Measurements from ENCODE around the gene C14orf93. TPM values are rescaled to one million over a fixed set of nuclear protein-coding genes. Genes with fewer than 3 reads are reported as not detected.
"Not testable (repeated sequence)": the region's sequence is repeated elsewhere in the genome, so short reads cannot be mapped to it uniquely, and the experiment has no call there.

Gene C14orf93
- total and polyA plus RNA-seq, 9 donors: 8.8 to 15.9 (median 10.9) TPM

GRCh38 chr14:23005451-23006187, 4.3 kb downstream of the C14orf93 start:
- Histone ChIP-seq H3K4me3 (ENCODE audit: low read length) (no peak overlapping the region), H3K27me3 (ENCODE audit: control insufficient read depth, insufficient read depth, low read length) (no peaks in the 10 kb centered on the region), H3K27ac (ENCODE audit: low read length) (no peak overlapping the region), H3K4me1 (ENCODE audit: control insufficient read depth, insufficient read depth, low read length) (peaks cover 15% of the 10 kb centered on the region), H3K9me3 (replicated peaks; ENCODE audit: control insufficient read depth, low read depth, low read length) (no peaks in the 10 kb centered on the region), H3K36me3 (ENCODE audit: control insufficient read depth, insufficient read depth, low read length) (no peaks in the 10 kb centered on the region)
- no CpG with 5 or more reads among the region's 3 CpGs for WGBS (ENCODE audit: insufficient coverage)
- DNase-seq: no peak

DNA sequence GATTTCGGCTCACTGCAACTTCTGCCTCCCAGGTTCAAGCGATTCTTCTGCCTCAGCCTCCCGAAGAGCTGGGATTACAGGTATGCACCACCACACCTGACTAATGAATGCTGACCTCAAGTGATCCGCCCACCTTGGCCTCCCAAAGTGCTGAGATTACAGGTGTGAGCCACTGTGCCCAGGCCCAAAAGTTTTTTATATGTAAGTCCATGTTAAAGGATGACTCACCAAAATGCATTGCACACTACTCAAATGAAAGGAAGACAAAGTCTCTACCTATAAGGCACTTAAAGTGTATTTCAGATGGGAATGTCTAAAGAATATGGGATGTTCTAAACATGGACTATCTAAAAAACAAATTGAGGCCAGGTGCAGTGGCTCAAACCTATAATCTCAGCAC, 5.7 kb downstream of the C14orf93 start:
- not testable (repeated sequence) for H3K9me3 ChIP-seq (replicated peaks; ENCODE audit: control insufficient read depth, low read depth, low read length); DNase-seq; H3K27ac ChIP-seq (ENCODE audit: low read length); H3K36me3 ChIP-seq (ENCODE audit: control insufficient read depth, insufficient read depth, low read length); H3K4me1 ChIP-seq (ENCODE audit: control insufficient read depth, insufficient read depth, low read length); H3K4me3 ChIP-seq (ENCODE audit: low read length); H3K27me3 ChIP-seq (ENCODE audit: control insufficient read depth, insufficient read depth, low read length)
- 96% methylated on average over 3 of the region's 4 CpGs for WGBS (ENCODE audit: insufficient coverage)

- no peak overlapping the region for H3K4me3 ChIP-seq (ENCODE audit: low read length)
- 90% methylated on average over 1 of the region's 3 CpGs for WGBS (ENCODE audit: insufficient coverage)
Observed at GRCh38 chr14:23002592-23002991, 7.4 kb downstream of the C14orf93 start.

GRCh38 chr14:23000860-23001259, 9.1 kb downstream of the C14orf93 start:
- no peak overlapping the region for H3K4me3 ChIP-seq (ENCODE audit: low read length)
- WGBS (ENCODE audit: insufficient coverage): no CpG with 5 or more reads among the region's 2 CpGs

More at GRCh38 chr14:23002592-23002991, 7.4 kb downstream of the C14orf93 start:
- Histone ChIP-seq H3K4me1 (ENCODE audit: control insufficient read depth, insufficient read depth, low read length) (peaks cover 20% of the 10 kb centered on the region), H3K36me3 (ENCODE audit: control insufficient read depth, insufficient read depth, low read length) (peaks cover 6% of the 10 kb centered on the region), H3K9me3 (replicated peaks; ENCODE audit: control insufficient read depth, low read depth, low read length) (no peaks in the 10 kb centered on the region), H3K27me3 (ENCODE audit: control insufficient read depth, insufficient read depth, low read length) (no peaks in the 10 kb centered on the region), H3K27ac (ENCODE audit: low read length) (no peak overlapping the region)
- no peak for DNase-seq

GRCh38 chr14:22998329-22999012, 11.5 kb downstream of the C14orf93 start:
- WGBS (ENCODE audit: insufficient coverage): 70% methylated on average over 14 of the region's 16 CpGs
- peak overlapping the region; percentile 55 for H3K27ac ChIP-seq (ENCODE audit: low read length)
- H3K9me3 ChIP-seq (replicated peaks; ENCODE audit: control insufficient read depth, low read depth, low read length): no peaks in the 10 kb centered on the region
- peaks cover 24% of the 10 kb centered on the region for H3K4me1 ChIP-seq (ENCODE audit: control insufficient read depth, insufficient read depth, low read length)
- DNase-seq: no peak
- no peak overlapping the region for H3K4me3 ChIP-seq (ENCODE audit: low read length)
- H3K36me3 ChIP-seq (ENCODE audit: control insufficient read depth, insufficient read depth, low read length): peaks cover 10% of the 10 kb centered on the region
- no peaks in the 10 kb centered on the region for H3K27me3 ChIP-seq (ENCODE audit: control insufficient read depth, insufficient read depth, low read length)

More at GRCh38 chr14:23000860-23001259, 9.1 kb downstream of the C14orf93 start:
- no peak overlapping the region for H3K27ac ChIP-seq (ENCODE audit: low read length)
- peaks cover 8% of the 10 kb centered on the region for H3K36me3 ChIP-seq (ENCODE audit: control insufficient read depth, insufficient read depth, low read length)
- DNase-seq: no peak
- H3K27me3 ChIP-seq (ENCODE audit: control insufficient read depth, insufficient read depth, low read length): no peaks in the 10 kb centered on the region
- peaks cover 18% of the 10 kb centered on the region for H3K4me1 ChIP-seq (ENCODE audit: control insufficient read depth, insufficient read depth, low read length)
- H3K9me3 ChIP-seq (replicated peaks; ENCODE audit: control insufficient read depth, low read depth, low read length): no peaks in the 10 kb centered on the region

GRCh38 chr14:22997676-22998323, 12.1 kb downstream of the C14orf93 start:
- H3K27me3 ChIP-seq (ENCODE audit: control insufficient read depth, insufficient read depth, low read length): no peaks in the 10 kb centered on the region
- DNase-seq: no peak
- peaks cover 10% of the 10 kb centered on the region for H3K36me3 ChIP-seq (ENCODE audit: control insufficient read depth, insufficient read depth, low read length)
- no peak overlapping the region for H3K27ac ChIP-seq (ENCODE audit: low read length)
- WGBS (ENCODE audit: insufficient coverage): 60% methylated on average over 2 of the region's 9 CpGs
- no peaks in the 10 kb centered on the region for H3K9me3 ChIP-seq (replicated peaks; ENCODE audit: control insufficient read depth, low read depth, low read length)
- no peak overlapping the region for H3K4me3 ChIP-seq (ENCODE audit: low read length)
- peaks cover 24% of the 10 kb centered on the region for H3K4me1 ChIP-seq (ENCODE audit: control insufficient read depth, insufficient read depth, low read length)

DNA sequence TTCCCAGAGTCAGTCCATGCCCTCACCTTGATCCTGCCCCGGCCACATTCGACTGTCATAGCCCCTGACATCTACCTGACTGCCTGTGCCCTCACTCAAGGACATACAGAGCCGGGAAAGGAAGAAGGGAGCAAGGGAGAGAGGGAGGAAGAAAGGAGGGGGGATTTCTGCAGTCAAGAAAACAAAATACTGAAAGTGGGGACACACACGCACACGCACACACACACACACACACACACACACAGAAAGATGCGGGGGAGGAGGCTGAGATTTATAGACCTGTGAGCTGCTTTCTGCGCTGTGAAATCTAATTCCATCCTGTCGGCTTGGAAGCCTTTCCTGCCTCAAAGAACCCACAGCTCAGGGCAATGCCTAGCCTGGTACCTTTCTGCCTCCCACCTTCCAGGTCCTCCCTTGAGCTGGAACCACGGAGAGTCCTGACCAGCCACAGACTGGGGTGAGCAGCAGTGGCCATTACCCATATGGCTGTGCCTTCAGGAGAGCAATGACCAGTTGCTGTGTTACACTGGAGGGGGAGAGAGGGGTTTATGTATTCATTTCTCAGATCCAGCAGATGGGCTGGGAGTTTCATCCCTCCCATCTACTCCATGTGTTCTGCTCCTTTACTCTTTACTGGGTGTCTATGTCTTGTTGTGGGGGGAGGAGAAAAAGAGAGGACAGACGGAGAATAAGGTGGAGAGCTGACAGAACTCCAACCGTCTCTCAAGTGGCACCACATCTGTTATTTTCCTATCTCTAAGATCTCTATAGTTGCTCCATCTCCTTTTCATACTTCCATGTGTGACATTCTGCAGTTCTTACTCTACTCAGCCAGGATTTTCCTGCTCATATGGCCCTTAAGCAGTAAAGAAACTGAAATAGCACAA, 12.9 kb downstream of the C14orf93 start:
- no peaks in the 10 kb centered on the region for H3K9me3 ChIP-seq (replicated peaks; ENCODE audit: control insufficient read depth, low read depth, low read length)
- peaks cover 10% of the 10 kb centered on the region for H3K36me3 ChIP-seq (ENCODE audit: control insufficient read depth, insufficient read depth, low read length)
- H3K4me3 ChIP-seq (ENCODE audit: low read length): no peak overlapping the region
- DNase-seq: no peak
- H3K27ac ChIP-seq (ENCODE audit: low read length): no peak overlapping the region
- H3K4me1 ChIP-seq (ENCODE audit: control insufficient read depth, insufficient read depth, low read length): peaks cover 24% of the 10 kb centered on the region
- no CpG with 5 or more reads among the region's 11 CpGs for WGBS (ENCODE audit: insufficient coverage)
- H3K27me3 ChIP-seq (ENCODE audit: control insufficient read depth, insufficient read depth, low read length): no peaks in the 10 kb centered on the region

DNA sequence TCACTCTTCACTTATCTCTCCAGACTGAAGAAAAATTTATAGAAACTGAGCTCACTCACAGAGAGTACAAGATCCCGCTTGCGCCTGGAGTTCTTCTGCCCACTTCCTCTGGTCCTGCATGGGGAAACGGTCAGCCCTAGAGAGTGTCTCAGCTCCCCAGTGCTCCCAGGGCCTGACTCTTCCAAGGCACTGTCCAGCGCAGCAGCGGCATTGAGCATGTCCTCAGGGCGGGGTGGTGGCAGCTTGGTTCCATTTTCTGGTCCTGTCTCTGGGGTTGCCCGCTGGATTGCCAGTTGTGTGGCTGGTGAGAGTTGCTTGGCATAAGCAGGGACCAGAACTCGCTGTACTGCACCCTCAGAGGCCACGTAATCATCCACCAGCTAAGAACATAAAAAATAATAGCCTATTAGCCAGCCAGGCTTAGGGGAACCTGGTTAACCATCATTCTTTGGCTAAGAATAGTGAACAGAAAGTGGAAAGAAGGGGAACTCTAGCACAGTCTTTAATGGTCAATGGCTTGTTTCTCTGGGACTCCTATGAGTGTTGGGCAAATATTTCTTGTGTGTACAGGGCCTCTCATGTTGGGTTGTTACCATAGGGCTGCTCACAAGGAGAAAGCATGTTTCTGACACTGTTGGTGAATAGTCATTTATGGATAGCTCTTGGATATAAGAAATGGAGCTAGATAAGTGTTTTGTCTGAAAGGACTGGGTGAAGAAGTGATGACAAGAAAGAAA, 13.9 kb downstream of the C14orf93 start:
- no peak overlapping the region for H3K4me3 ChIP-seq (ENCODE audit: low read length)
- H3K27me3 ChIP-seq (ENCODE audit: control insufficient read depth, insufficient read depth, low read length): no peaks in the 10 kb centered on the region
- 79% methylated on average over 4 of the region's 9 CpGs for WGBS (ENCODE audit: insufficient coverage)
- no peak for DNase-seq
- H3K9me3 ChIP-seq (replicated peaks; ENCODE audit: control insufficient read depth, low read depth, low read length): no peaks in the 10 kb centered on the region
- no peak overlapping the region for H3K27ac ChIP-seq (ENCODE audit: low read length)
- peaks cover 24% of the 10 kb centered on the region for H3K4me1 ChIP-seq (ENCODE audit: control insufficient read depth, insufficient read depth, low read length)
- H3K36me3 ChIP-seq (ENCODE audit: control insufficient read depth, insufficient read depth, low read length): peaks cover 10% of the 10 kb centered on the region

DNA sequence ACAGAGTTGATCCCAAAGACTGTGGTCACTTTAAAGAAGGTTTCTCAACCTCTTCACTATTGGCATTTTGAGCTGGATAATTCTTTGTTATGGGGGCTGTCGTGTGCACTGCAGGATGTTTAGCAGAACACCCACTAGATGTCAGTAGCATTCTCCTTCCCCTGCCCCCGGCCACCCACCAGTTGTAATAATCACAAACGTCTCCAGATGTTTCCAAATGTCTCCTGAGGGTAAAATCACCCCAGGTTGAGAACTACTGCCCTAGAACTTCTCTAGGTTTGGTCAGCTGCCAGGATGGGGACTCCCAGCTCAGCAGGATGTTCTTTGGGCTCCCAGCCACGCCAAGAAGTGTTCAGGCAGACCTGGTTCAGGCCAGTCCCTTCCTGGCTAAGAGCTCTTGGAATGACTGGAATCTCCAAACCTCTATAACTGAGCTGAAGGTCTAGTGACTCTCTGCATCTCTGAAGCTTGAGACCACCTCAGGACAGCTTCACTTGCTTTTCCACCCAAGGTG, 15.1 kb downstream of the C14orf93 start:
- DNase-seq: peak; percentile 72
- Histone ChIP-seq H3K27ac (ENCODE audit: low read length) (no peak overlapping the region), H3K4me3 (ENCODE audit: low read length) (no peak overlapping the region), H3K36me3 (ENCODE audit: control insufficient read depth, insufficient read depth, low read length) (peaks cover 13% of the 10 kb centered on the region), H3K4me1 (ENCODE audit: control insufficient read depth, insufficient read depth, low read length) (peaks cover 24% of the 10 kb centered on the region), H3K27me3 (ENCODE audit: control insufficient read depth, insufficient read depth, low read length) (no peaks in the 10 kb centered on the region), H3K9me3 (replicated peaks; ENCODE audit: control insufficient read depth, low read depth, low read length) (no peaks in the 10 kb centered on the region)
- 0% methylated on average over 3 of the region's 4 CpGs for WGBS (ENCODE audit: insufficient coverage)

Measured in muscle of leg (tissue), 11 donors.